22Rv1 (cell line): ENCODE data around the gene WDR3.

Experiments
- CTCF ChIP-seq: fragments of 450-650 bp; IDR thresholded peaks from 2 replicates; pipeline ENCODE4 v1.5.1; 2017; ENCODE audit warnings: mild to moderate bottlenecking
- ZFX ChIP-seq: fragments of 450-650 bp; IDR thresholded peaks from 2 replicates; pipeline ENCODE4 v1.6.1; 2017; ENCODE audit warnings: antibody characterized with exemption, borderline replicate concordance

GRCh38 chr1:118013336-118013735 lies 83.8 kb downstream of the WDR3 start:
- TF ChIP-seq CTCF (no peak), ZFX (no peak)
